BLaER1 treated with 17β-estradiol and CSF1 and Interleukin-3, amounts not matched to agents 10 nM and 100 nM (cell line): ENCODE measurements around the gene UBE2N.

Experiments
- H3K27ac ChIP-seq, 11 experiments: shearing (Covaris generic); formaldehyde crosslinking; 2 replicates each; pipeline ENCODE4 v1.8.1; 2022
- H3K27me3 ChIP-seq, 11 experiments: shearing (Covaris generic); formaldehyde crosslinking; 2 replicates each; pipeline ENCODE4 v1.8.1; 2022
- H3K36me3 ChIP-seq, 11 experiments: shearing (Covaris generic); formaldehyde crosslinking; 2 replicates each; pipeline ENCODE4 v1.8.1; 2022
- H3K4me1 ChIP-seq, 10 experiments: shearing (Covaris generic); formaldehyde crosslinking; 2 replicates each; pipeline ENCODE4 v1.8.1; 2022
- H3K4me2 ChIP-seq, 11 experiments: shearing (Covaris generic); formaldehyde crosslinking; 2 replicates each; pipeline ENCODE4 v1.8.1; 2022
- H3K4me3 ChIP-seq, 10 experiments: shearing (Covaris generic); formaldehyde crosslinking; 2 replicates each; pipeline ENCODE4 v1.8.1; 2022
- H3K9ac ChIP-seq, 11 experiments: shearing (Covaris generic); formaldehyde crosslinking; 2 replicates each; pipeline ENCODE4 v1.8.1; 2022
- H3K9me3 ChIP-seq, 11 experiments: shearing (Covaris generic); formaldehyde crosslinking; replicated peaks in 1 of 11; 2 replicates each; pipeline ENCODE4 v1.8.1; 2022
- H4K20me1 ChIP-seq, 11 experiments: shearing (Covaris generic); formaldehyde crosslinking; 2 replicates each; pipeline ENCODE4 v1.8.1; 2022
- Cebpa-rat ChIP-seq, 11 experiments: shearing (Covaris generic); IDR thresholded peaks; 2 replicates each; pipeline ENCODE4 v1.8.1; 2022

UBE2N gene

DNA sequence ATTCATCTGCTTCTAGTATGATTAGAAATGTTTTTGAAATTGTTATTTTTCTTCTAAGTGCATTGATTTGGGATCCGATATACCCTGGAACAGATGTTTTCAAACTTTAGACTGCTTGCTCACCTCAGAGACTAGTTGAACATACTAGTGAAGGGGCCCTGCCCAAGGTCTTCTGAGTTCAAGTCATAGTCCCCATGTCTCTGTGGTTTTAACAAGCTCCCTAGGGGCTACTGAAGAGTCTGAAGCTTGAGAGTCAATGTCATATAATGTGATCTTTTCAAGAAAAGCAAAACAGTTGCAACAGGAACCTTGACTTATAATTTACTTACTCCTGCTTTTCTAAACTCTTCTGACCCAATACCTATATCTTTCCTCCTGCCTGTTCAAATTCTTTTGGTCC lies 7.5 kb upstream of the UBE2N start:
- no peak overlapping the region for H3K4me3 ChIP-seq
- no peak for TF ChIP-seq Cebpa-rat (IDR thresholded peaks at IDR 0.05)
- H3K27me3 ChIP-seq, result no peaks in the 10 kb centered on the region
- H3K9ac ChIP-seq, result 0 out of 22 replicates have a peak overlapping the region, but pooled peaks of 1 of the 11 experiments have one; percentile 18
- peaks cover 15 to 24% (median 18%) of the 10 kb centered on the region in 10 experiments for H3K4me1 ChIP-seq
- H3K36me3 ChIP-seq, result no peaks in the 10 kb centered on the region
- peak overlapping the region in 10 of 11 experiments; percentile 21 to 71 (median 54); a peak in 19 of 22 replicates for H3K4me2 ChIP-seq
- H4K20me1 ChIP-seq, result no peaks in the 10 kb centered on the region
- H3K9me3 ChIP-seq, result peaks cover 5 to 21% (median 9%) of the 10 kb centered on the region in 11 experiments; a peak in 14 of 22 replicates
- H3K27ac ChIP-seq, result no peak overlapping the region

GRCh38 chr12:93448796-93449195 lies 7.0 kb upstream of the UBE2N start:
- H3K27ac ChIP-seq, result no peak overlapping the region
- H4K20me1 ChIP-seq, result no peaks in the 10 kb centered on the region
- peaks cover 5 to 21% (median 9%) of the 10 kb centered on the region in 11 experiments; a peak in 14 of 22 replicates for H3K9me3 ChIP-seq
- H3K4me3 ChIP-seq, result no peak overlapping the region
- H3K9ac ChIP-seq, result 0 out of 22 replicates have a peak overlapping the region, but pooled peaks of 1 of the 11 experiments have one; percentile 18
- H3K27me3 ChIP-seq, result no peaks in the 10 kb centered on the region
- H3K36me3 ChIP-seq, result no peaks in the 10 kb centered on the region
- TF ChIP-seq Cebpa-rat (IDR thresholded peaks at IDR 0.05), result no peak
- H3K4me2 ChIP-seq, result peak overlapping the region; percentile 18 to 71 (median 52); a peak in 19 of 22 replicates
- H3K4me1 ChIP-seq, result peaks cover 15 to 24% (median 18%) of the 10 kb centered on the region in 10 experiments

GRCh38 chr12:93447555-93448290 lies 6.0 kb upstream of the UBE2N start:
- H3K4me2 ChIP-seq, result peak overlapping the region in 3 of 11 experiments; percentile 18 to 53 (median 35); a peak in 6 of 22 replicates

GRCh38 chr12:93443576-93443975 lies 1.8 kb upstream of the UBE2N start:
- Histone ChIP-seq H3K4me1 (peaks cover 25 to 41% (median 32%) of the 10 kb centered on the region in 10 experiments), H3K4me2 (peak overlapping the region in 7 of 11 experiments; percentile 77 to 98 (median 93); a peak in 10 of 22 replicates), H3K9me3 (no peaks in the 10 kb centered on the region), H3K27me3 (no peaks in the 10 kb centered on the region), H3K36me3 (peaks cover 0 to 5% (median 0%) of the 10 kb centered on the region in 11 experiments; a peak in 1 of 22 replicates), H4K20me1 (peaks cover 23 to 31% (median 29%) of the 10 kb centered on the region in 11 experiments; a peak in 21 of 22 replicates), H3K4me3 (no peak overlapping the region), H3K9ac (no peak overlapping the region), H3K27ac (no peak overlapping the region)
- no peak for TF ChIP-seq Cebpa-rat (IDR thresholded peaks at IDR 0.05)

More at GRCh38 chr12:93447555-93448290, 6.0 kb upstream of the UBE2N start:
- no peak overlapping the region for H3K9ac ChIP-seq
- H3K4me1 ChIP-seq, result peaks cover 21 to 34% (median 24%) of the 10 kb centered on the region in 10 experiments
- no peaks in the 10 kb centered on the region for H3K36me3 ChIP-seq
- H3K4me3 ChIP-seq, result no peak overlapping the region
- H3K27ac ChIP-seq, result no peak overlapping the region
- H3K9me3 ChIP-seq, result peaks cover 5 to 21% (median 9%) of the 10 kb centered on the region in 11 experiments; a peak in 14 of 22 replicates
- no peaks in the 10 kb centered on the region for H3K27me3 ChIP-seq
- no peak for TF ChIP-seq Cebpa-rat (IDR thresholded peaks at IDR 0.05)
- H4K20me1 ChIP-seq, result no peaks in the 10 kb centered on the region

GRCh38 chr12:93442411-93443340 lies 929 bp upstream of the UBE2N start:
- H3K36me3 ChIP-seq, result peaks cover 0 to 5% (median 0%) of the 10 kb centered on the region in 11 experiments; a peak in 3 of 22 replicates
- H4K20me1 ChIP-seq, result peaks cover 32 to 40% (median 38%) of the 10 kb centered on the region in 11 experiments
- H3K27me3 ChIP-seq, result no peaks in the 10 kb centered on the region
- H3K9me3 ChIP-seq, result no peaks in the 10 kb centered on the region
- H3K4me3 ChIP-seq, result peak overlapping the region; percentile 91 to 100 (median 97)
- peak overlapping the region; percentile 77 to 98 (median 90) for H3K4me2 ChIP-seq
- peak overlapping the region; percentile 95 to 100 (median 99) for H3K9ac ChIP-seq
- no peak for TF ChIP-seq Cebpa-rat (IDR thresholded peaks at IDR 0.05)
- peaks cover 30 to 40% (median 38%) of the 10 kb centered on the region in 10 experiments for H3K4me1 ChIP-seq
- peak overlapping the region; percentile 96 to 100 (median 99) for H3K27ac ChIP-seq

DNA sequence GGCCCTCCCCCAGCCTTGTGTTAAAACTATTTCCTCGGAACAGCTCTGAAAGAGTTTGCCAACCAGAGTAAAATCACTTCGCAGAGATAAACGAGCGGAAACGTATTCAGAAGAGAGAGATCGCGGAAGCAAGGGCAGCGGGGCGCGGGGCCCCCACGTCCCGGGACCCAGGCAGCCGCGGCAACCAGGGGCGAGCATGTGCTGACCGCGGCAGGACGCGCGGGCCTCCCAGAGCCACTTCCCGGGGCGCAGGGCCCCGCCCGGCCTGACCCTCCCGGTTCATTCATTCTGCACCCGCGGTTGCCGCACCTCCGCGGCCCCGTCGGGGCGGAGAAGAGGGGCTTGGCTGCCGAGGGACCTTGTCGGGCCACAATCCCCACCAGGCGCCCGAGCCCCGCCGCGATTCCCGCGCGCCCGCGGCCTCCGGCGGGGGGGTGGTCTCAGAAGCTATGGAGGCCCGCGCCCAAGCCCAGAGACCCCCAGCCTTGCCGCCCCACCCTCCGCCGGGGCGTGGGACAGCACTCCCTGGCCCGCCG lies 598 bp downstream of the UBE2N start:
- Histone ChIP-seq H3K9ac (peak overlapping the region; percentile 95 to 100 (median 99)), H3K4me2 (peak overlapping the region; percentile 76 to 92 (median 86)), H3K36me3 (peaks cover 0 to 8% (median 0%) of the 10 kb centered on the region in 11 experiments; a peak in 4 of 22 replicates), H3K4me3 (peak overlapping the region; percentile 91 to 100 (median 97)), H3K27me3 (no peaks in the 10 kb centered on the region), H3K4me1 (peaks cover 46 to 54% (median 53%) of the 10 kb centered on the region in 10 experiments), H3K27ac (peak overlapping the region; percentile 96 to 100 (median 99)), H4K20me1 (peaks cover 48 to 55% (median 53%) of the 10 kb centered on the region in 11 experiments), H3K9me3 (no peaks in the 10 kb centered on the region)
- no peak for TF ChIP-seq Cebpa-rat (IDR thresholded peaks at IDR 0.05)

- H3K4me1 ChIP-seq, result peaks cover 55 to 63% (median 62%) of the 10 kb centered on the region in 10 experiments
- no peaks in the 10 kb centered on the region for H3K27me3 ChIP-seq
- peaks cover 54 to 64% (median 63%) of the 10 kb centered on the region in 11 experiments for H4K20me1 ChIP-seq
- H3K4me3 ChIP-seq, result peak overlapping the region; percentile 91 to 100 (median 97)
- peak overlapping the region; percentile 95 to 100 (median 99) for H3K9ac ChIP-seq
- no peaks in the 10 kb centered on the region for H3K9me3 ChIP-seq
- peak overlapping the region; percentile 76 to 92 (median 86) for H3K4me2 ChIP-seq
- no peak for TF ChIP-seq Cebpa-rat (IDR thresholded peaks at IDR 0.05)
- H3K36me3 ChIP-seq, result peaks cover 0 to 8% (median 0%) of the 10 kb centered on the region in 11 experiments; a peak in 4 of 22 replicates
- H3K27ac ChIP-seq, result peak overlapping the region; percentile 96 to 100 (median 99); a peak in 21 of 22 replicates
Measured at GRCh38 chr12:93440043-93440835, 1.5 kb downstream of the UBE2N start.
